Stimulated activated naive B cell treated with anti-CD40 and anti-IgM and Interleukin-4, amounts not matched to agents 10 μg/mL and 1 μg/mL and 100 μg/mL, for 72 hours (primary cell): Measurements from ENCODE around the gene IFT43.
A peak's percentile ranks its signal among the peaks of the same experiment; 100 is the strongest.

Experiments used
- ATAC-seq, 2 donors: fragments of 150-1000 bp; cut with Tn5 transposase; replicated peaks; 2 replicates each; pipeline ENCODE4 v1.10.0; 2021; ENCODE audit warnings: moderate library complexity in 1 of 2
- DNase-seq: peaks from one replicate; pipeline ENCODE4 v3.0.0; 2021
- H3K27ac Mint-ChIP-seq: one replicate; pipeline ENCODE4 v1.8.0; 2022; ENCODE audit warnings: mild to moderate bottlenecking, mixed read lengths
- H3K27me3 Mint-ChIP-seq, 2 donors: one replicate each; pipeline ENCODE4 v1.8.0; 2022; ENCODE audit warnings: mixed read lengths in 2 of 2
- H3K36me3 Mint-ChIP-seq, 2 donors: one replicate each; pipeline ENCODE4 v1.8.0; 2022; ENCODE audit warnings: mixed read lengths in 2 of 2, mild to moderate bottlenecking in 1 of 2
- H3K4me1 Mint-ChIP-seq, 2 donors: one replicate each; pipeline ENCODE4 v1.8.0; 2022; ENCODE audit warnings: mixed read lengths in 2 of 2, mild to moderate bottlenecking in 1 of 2
- H3K4me3 Mint-ChIP-seq, 2 donors: one replicate each; pipeline ENCODE4 v1.8.0; 2022; ENCODE audit warnings: mild to moderate bottlenecking in 2 of 2, mixed read lengths in 2 of 2, moderate library complexity in 1 of 2
- H3K9me3 Mint-ChIP-seq, 2 donors: one replicate each; pipeline ENCODE4 v1.8.0; 2022; ENCODE audit warnings: mixed read lengths in 2 of 2, mild to moderate bottlenecking in 1 of 2

IFT43 gene

GRCh38 chr14:75971509-75971908 is 14.1 kb upstream of the IFT43 start:
- Mint-ChIP-seq H3K27ac (no peak overlapping the region), H3K4me3 (no peak overlapping the region), H3K36me3 (peaks cover 5 to 7% of the 10 kb centered on the region in 2 donors), H3K9me3 (no peaks in the 10 kb centered on the region), H3K27me3 (no peaks in the 10 kb centered on the region), H3K4me1 (peaks cover 2 to 8% of the 10 kb centered on the region in 2 donors)
- ATAC-seq (no peak), DNase-seq (no peak)

- no peak overlapping the region for H3K4me3 Mint-ChIP-seq
- ATAC-seq = no peak
- peaks cover 1 to 6% of the 10 kb centered on the region in 2 donors for H3K36me3 Mint-ChIP-seq
- no peaks in the 10 kb centered on the region for H3K9me3 Mint-ChIP-seq
- DNase-seq = no peak
- no peak overlapping the region for H3K27ac Mint-ChIP-seq
- H3K27me3 Mint-ChIP-seq = no peaks in the 10 kb centered on the region
- peaks cover 6 to 19% of the 10 kb centered on the region in 2 donors for H3K4me1 Mint-ChIP-seq
Observed at GRCh38 chr14:75972801-75973421, 12.7 kb upstream of the IFT43 start.

- H3K27ac Mint-ChIP-seq = no peak overlapping the region
- H3K4me3 Mint-ChIP-seq = no peak overlapping the region
- no peaks in the 10 kb centered on the region for H3K27me3 Mint-ChIP-seq
- DNase-seq = no peak
- no peak for ATAC-seq
- no peaks in the 10 kb centered on the region for H3K9me3 Mint-ChIP-seq
- H3K4me1 Mint-ChIP-seq = peaks cover 36 to 58% of the 10 kb centered on the region in 2 donors
- H3K36me3 Mint-ChIP-seq = no peaks in the 10 kb centered on the region
Observed at GRCh38 chr14:75976826-75977581, 8.6 kb upstream of the IFT43 start.

GRCh38 chr14:75977582-75977943 is 8.0 kb upstream of the IFT43 start:
- DNase-seq (no peak), ATAC-seq (no peak)
- Mint-ChIP-seq H3K27me3 (no peaks in the 10 kb centered on the region), H3K9me3 (no peaks in the 10 kb centered on the region), H3K36me3 (no peaks in the 10 kb centered on the region), H3K4me3 (no peak overlapping the region), H3K4me1 (peaks cover 36 to 54% of the 10 kb centered on the region in 2 donors), H3K27ac (no peak overlapping the region)

- no peak for ATAC-seq
- Mint-ChIP-seq H3K4me1 (peaks cover 36 to 54% of the 10 kb centered on the region in 2 donors), H3K9me3 (no peaks in the 10 kb centered on the region), H3K27me3 (no peaks in the 10 kb centered on the region), H3K27ac (peak overlapping the region; percentile 76), H3K4me3 (peak overlapping the region; percentile 21 to 46), H3K36me3 (no peaks in the 10 kb centered on the region)
- no peak for DNase-seq
Observed at GRCh38 chr14:75978249-75978731, 7.3 kb upstream of the IFT43 start.

- peak overlapping the region; percentile 56 to 58 for H3K4me3 Mint-ChIP-seq
- peak overlapping the region; percentile 91 for H3K27ac Mint-ChIP-seq
- DNase-seq = no peak
Observed at GRCh38 chr14:75979071-75979571, 6.4 kb upstream of the IFT43 start.

GRCh38 chr14:75979648-75980565 is 5.7 kb upstream of the IFT43 start:
- Mint-ChIP-seq H3K36me3 (no peaks in the 10 kb centered on the region), H3K4me1 (peaks cover 36 to 54% of the 10 kb centered on the region in 2 donors), H3K4me3 (no peak overlapping the region), H3K27ac (no peak overlapping the region), H3K9me3 (no peaks in the 10 kb centered on the region), H3K27me3 (no peaks in the 10 kb centered on the region)
- ATAC-seq = no peak
- no peak for DNase-seq

More at GRCh38 chr14:75979071-75979571, 6.4 kb upstream of the IFT43 start:
- Mint-ChIP-seq H3K27me3 (no peaks in the 10 kb centered on the region), H3K9me3 (no peaks in the 10 kb centered on the region), H3K4me1 (peaks cover 36 to 54% of the 10 kb centered on the region in 2 donors), H3K36me3 (no peaks in the 10 kb centered on the region)
- no peak for ATAC-seq

GRCh38 chr14:75980856-75981255 is 4.7 kb upstream of the IFT43 start:
- H3K4me1 Mint-ChIP-seq = peaks cover 36 to 54% of the 10 kb centered on the region in 2 donors
- H3K27ac Mint-ChIP-seq = peak overlapping the region; percentile 52
- no peaks in the 10 kb centered on the region for H3K36me3 Mint-ChIP-seq

GRCh38 chr14:75981426-75982265 is 3.9 kb upstream of the IFT43 start, which contains the start of gene TGFB3:
TGFB3 (minus strand) TSS chr14:75981995; CDS start chr14:75980893, 1,102 bp downstream.
- DNase-seq (peak; percentile 35), ATAC-seq (peak; percentile 59 to 64)
- peak within 1 kb of the TSS; percentile 81 to 88 for H3K4me3 Mint-ChIP-seq
- H3K9me3 Mint-ChIP-seq = no peaks in the 10 kb centered on the region
- peak within 1 kb of the TSS; percentile 60 for H3K27ac Mint-ChIP-seq
- H3K4me1 Mint-ChIP-seq = peaks cover 36 to 58% of the 10 kb centered on the region in 2 donors
- H3K36me3 Mint-ChIP-seq = no peaks in the 10 kb centered on the region
- no peaks in the 10 kb centered on the region for H3K27me3 Mint-ChIP-seq

More at GRCh38 chr14:75980856-75981255, 4.7 kb upstream of the IFT43 start:
- no peaks in the 10 kb centered on the region for H3K9me3 Mint-ChIP-seq
- no peaks in the 10 kb centered on the region for H3K27me3 Mint-ChIP-seq
- H3K4me3 Mint-ChIP-seq = peak overlapping the region; percentile 81 to 88
- ATAC-seq (no peak), DNase-seq (no peak)

GRCh38 chr14:75982266-75983018 is 3.1 kb upstream of the IFT43 start:
- Mint-ChIP-seq H3K27ac (peak overlapping the region; percentile 59), H3K36me3 (no peaks in the 10 kb centered on the region), H3K4me3 (peak overlapping the region; percentile 81 to 88), H3K9me3 (no peaks in the 10 kb centered on the region), H3K4me1 (peaks cover 37 to 54% of the 10 kb centered on the region in 2 donors), H3K27me3 (no peaks in the 10 kb centered on the region)
- DNase-seq (peak; percentile 65), ATAC-seq (peak; percentile 66 to 69)

- H3K9me3 Mint-ChIP-seq = no peaks in the 10 kb centered on the region
- DNase-seq = no peak
- H3K27me3 Mint-ChIP-seq = no peaks in the 10 kb centered on the region
- H3K27ac Mint-ChIP-seq = peak overlapping the region; percentile 57
- peak in 1 of 2 donors; percentile 2 for ATAC-seq
- peaks cover 34 to 48% of the 10 kb centered on the region in 2 donors for H3K4me1 Mint-ChIP-seq
- H3K4me3 Mint-ChIP-seq = peak overlapping the region; percentile 76 to 88
- H3K36me3 Mint-ChIP-seq = no peaks in the 10 kb centered on the region
Observed at GRCh38 chr14:75983019-75983358, 2.6 kb upstream of the IFT43 start.

- H3K27ac Mint-ChIP-seq = no peak overlapping the region
- H3K4me3 Mint-ChIP-seq = no peak overlapping the region
- H3K27me3 Mint-ChIP-seq = no peaks in the 10 kb centered on the region
- H3K9me3 Mint-ChIP-seq = no peaks in the 10 kb centered on the region
- no peak for DNase-seq
- peaks cover 19 to 31% of the 10 kb centered on the region in 2 donors for H3K4me1 Mint-ChIP-seq
- ATAC-seq = no peak
- peaks cover 3 to 4% of the 10 kb centered on the region in 2 donors for H3K36me3 Mint-ChIP-seq
Observed at GRCh38 chr14:75984674-75985073, 889 bp upstream of the IFT43 start.

GRCh38 chr14:75986439-75986765 is 839 bp downstream of the IFT43 start:
- Mint-ChIP-seq H3K4me3 (peak overlapping the region; percentile 91 to 93), H3K36me3 (peaks cover 7 to 8% of the 10 kb centered on the region in 2 donors), H3K27ac (peak overlapping the region; percentile 86), H3K27me3 (no peaks in the 10 kb centered on the region), H3K4me1 (peaks cover 9 to 16% of the 10 kb centered on the region in 2 donors), H3K9me3 (no peaks in the 10 kb centered on the region)
- DNase-seq = no peak
- no peak for ATAC-seq
